Stimulated activated CD4-positive, alpha-beta T cell treated with anti-CD3 and anti-CD28 coated beads, Interleukin-1b, Interleukin-23, amount 100 ng/mL, for 1 hour (primary cell): Measurements from ENCODE around the gene SLC10A7.

Source experiments
- DNase-seq, 2 donors: peaks; one replicate each; pipeline ENCODE4 v3.0.0-alpha.2; 2020; ENCODE audit warnings: low read depth in 2 of 2

Gene SLC10A7

DNA sequence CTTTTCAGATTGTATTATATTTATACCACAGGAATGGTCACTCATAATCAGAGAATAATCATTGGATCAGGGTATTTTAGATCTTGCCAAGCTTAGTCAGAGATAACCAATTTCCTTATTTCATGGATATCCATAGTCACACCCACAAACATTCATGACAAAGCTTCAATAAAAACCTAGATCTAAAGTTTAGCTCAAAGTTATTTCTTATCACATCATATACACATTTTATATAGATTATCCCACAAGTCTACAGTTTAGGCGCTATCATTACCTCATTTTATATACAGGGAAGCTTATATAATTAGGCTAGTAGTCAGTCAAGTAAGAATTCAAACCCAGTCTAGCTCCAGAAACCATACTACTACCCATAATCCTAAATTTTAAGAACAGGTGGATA is 82.3 kb downstream of the SLC10A7 start:
- DNase-seq, result no peak

DNA sequence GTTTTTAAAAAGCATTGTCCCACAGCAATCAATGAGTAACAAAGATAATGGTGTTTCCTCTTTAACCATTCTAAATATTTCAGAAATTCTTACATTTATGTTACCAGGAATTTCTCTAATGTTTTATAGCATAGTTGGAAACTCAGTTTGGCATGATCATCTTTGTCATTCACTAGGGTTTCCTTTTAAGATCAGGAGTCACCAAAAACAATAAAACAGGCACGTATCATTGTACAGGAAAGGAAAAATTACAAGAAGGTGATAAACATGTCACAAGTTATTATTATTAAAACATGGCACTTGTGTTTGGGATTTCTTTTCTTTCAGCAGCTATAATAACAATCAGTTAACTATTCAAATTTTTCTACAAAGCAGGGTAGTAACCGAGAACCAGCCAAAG is 84.0 kb downstream of the SLC10A7 start:
- DNase-seq, result no peak

DNA sequence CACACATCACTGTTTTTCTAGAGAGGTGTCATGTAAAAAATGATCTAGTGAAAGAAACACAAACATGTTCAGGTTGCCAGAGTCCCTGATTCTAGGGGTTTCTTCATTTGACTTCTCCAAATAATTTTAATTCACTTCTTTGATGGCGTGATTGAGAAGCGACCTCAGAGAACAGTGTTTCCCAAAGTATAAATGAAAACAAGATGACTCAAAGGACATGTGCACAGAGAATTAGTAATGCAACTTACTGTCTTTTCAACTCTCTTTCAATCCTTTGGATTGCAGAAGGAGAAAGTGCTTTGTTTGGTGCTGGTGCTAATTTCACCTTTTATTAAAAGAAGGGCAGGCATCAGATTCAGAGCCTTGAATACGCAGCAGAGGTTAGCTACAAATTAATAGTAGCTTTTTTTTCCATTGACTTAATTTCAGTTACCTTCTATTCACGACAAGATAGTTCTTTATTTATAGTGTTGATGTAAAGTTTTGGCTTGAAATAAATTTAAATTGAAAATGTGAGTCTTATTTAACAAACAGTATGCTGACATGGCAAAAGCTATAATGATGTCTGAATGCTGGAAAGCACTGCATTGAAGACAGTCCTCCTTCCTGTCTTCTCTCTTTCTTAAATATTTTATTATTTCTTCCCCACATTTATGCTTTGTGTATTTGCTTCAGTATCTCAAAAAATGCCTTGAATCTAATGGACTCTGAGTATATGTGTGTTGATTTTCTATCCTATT is 85.1 kb downstream of the SLC10A7 start:
- no peak for DNase-seq

- no peak for DNase-seq
Measured at GRCh38 chr4:146435962-146436361, 85.8 kb downstream of the SLC10A7 start.

DNA sequence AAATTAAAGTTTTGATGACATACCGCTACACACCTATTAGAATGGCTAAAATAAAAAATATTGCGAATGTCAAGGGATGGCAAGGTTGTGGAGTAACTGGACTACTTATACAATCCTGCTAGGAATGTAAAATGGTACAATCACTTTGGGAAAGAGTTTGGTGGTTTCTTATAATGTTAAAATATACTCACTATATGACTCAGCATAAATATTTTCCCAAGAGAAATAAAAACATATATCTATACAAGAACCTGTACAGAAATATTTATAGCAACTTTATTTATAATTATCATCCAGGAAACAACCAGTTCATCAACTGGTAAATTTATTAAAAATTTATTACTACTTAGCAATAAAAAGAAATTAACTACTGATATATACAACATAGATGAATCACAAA is 89.7 kb downstream of the SLC10A7 start:
- no peak for DNase-seq

DNA sequence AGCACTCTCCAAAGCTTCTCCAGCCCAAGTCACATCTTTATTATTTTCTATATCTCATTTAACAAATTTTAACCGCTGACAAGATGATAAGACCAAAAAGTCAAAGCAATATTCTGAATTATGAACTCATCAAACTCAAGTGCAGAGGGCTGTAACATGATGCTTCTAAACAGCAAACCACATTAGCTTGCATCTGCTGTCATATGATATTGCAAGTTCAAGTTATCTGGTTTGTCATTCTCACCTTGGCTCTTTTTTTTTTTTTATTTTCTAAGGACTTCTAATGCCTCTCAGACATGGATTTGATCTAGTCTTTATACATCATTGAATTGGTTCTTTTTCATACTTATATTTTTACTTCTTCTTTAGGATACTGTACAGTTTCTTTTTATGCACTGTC is 93.4 kb downstream of the SLC10A7 start:
- no peak for DNase-seq

DNA sequence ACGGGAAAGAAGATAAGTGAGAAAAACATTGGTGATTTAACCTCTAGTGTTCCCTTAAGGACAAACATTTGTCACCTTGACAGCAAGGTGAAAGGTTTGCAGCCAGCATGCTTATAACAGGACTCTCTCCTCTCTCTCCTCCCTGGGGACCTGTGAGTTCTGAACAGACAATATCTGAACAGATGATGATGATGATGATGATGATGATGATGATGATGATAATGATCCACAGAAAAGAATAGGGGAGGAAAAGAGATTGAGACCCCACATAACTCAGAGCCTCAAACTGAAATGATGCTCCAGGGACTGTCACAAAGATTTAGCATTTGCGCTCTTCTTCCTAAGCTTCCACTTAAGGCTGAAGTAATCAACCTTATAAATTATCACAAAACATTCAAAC is 103.9 kb downstream of the SLC10A7 start:
- no peak for DNase-seq

GRCh38 chr4:146415829-146416228 is 105.9 kb downstream of the SLC10A7 start:
- no peak for DNase-seq

- no peak for DNase-seq
Measured at GRCh38 chr4:146407669-146408084, 114.1 kb downstream of the SLC10A7 start.

GRCh38 chr4:146407257-146407656 is 114.5 kb downstream of the SLC10A7 start:
- DNase-seq, result no peak

- no peak for DNase-seq
Measured at GRCh38 chr4:146401274-146401673, 120.5 kb downstream of the SLC10A7 start.

GRCh38 chr4:146398896-146399445 is 122.8 kb downstream of the SLC10A7 start:
- no peak for DNase-seq

DNA sequence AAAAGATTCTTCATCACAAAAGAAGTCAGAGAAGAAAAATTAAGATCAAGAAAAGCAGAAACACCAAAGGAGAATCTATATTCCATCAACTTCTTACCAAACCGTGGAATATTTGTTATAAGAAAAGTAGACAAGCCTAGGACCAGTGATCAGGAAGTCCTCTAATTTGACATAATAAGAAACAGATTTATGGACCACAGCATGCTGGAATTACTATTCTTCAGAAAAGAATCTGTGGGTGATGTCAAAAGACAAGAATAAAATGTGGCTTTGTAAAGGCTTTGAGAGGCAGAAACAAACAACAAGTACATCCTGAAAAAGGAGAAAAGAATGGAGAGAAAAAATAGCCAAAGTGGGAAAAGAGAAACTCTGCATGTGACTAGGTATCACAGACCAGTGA is 123.3 kb downstream of the SLC10A7 start:
- no peak for DNase-seq

- no peak for DNase-seq
Measured at GRCh38 chr4:146389561-146389960, 132.2 kb downstream of the SLC10A7 start.

- DNase-seq, result no peak
Measured at GRCh38 chr4:146382194-146382593, 139.5 kb downstream of the SLC10A7 start.

GRCh38 chr4:146381263-146381872 is 140.4 kb downstream of the SLC10A7 start:
- no peak for DNase-seq

DNA sequence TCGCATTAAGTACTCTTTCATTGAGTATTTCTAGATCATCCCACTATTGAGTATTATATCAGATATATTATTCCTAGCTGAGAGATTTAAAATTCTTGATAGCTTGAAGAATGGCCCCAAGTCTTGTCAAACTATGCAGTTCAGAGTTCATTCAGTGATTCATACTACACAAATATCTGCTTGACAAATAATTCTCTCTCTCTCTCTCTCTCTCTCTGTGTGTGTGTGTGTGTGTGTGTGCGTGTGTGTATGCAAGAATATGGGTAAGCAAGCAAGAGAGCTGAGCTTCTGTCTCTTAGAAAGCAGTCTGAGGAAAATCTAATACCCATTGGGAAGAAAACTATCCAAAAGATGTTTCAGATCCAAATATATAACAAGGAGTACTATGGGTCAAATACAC is 142.0 kb downstream of the SLC10A7 start:
- DNase-seq, result no peak

- no peak for DNase-seq
Measured at GRCh38 chr4:146371812-146372211, 149.9 kb downstream of the SLC10A7 start.

GRCh38 chr4:146370841-146371240 is 150.9 kb downstream of the SLC10A7 start:
- no peak for DNase-seq

- no peak for DNase-seq
Measured at GRCh38 chr4:146369446-146369845, 152.3 kb downstream of the SLC10A7 start.

GRCh38 chr4:146368209-146368608 is 153.5 kb downstream of the SLC10A7 start:
- DNase-seq, result no peak

- no peak for DNase-seq
Measured at GRCh38 chr4:146367347-146367746, 154.4 kb downstream of the SLC10A7 start.

DNA sequence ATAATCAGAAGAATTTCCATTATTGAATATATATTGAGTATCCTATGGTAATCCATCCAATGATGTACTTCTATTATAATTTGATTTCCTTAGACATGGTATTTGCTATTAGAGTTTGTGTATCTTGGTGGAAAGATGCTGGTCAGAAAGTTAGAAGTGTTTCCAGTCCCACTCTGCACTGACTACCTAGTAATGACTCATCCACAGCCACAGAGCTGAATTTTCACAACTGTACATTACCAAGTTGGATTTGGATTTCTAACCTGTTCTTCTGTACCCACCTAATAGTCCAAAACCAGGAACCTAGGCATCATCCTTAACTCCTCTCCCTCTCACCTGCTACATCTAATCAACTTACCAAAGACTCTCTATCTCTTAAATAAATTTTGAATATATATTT is 162.0 kb downstream of the SLC10A7 start:
- no peak for DNase-seq
